Activated CD4-positive, alpha-beta T cell treated with anti-CD3 and anti-CD28 coated beads, Interleukin-2, amount 50 U/mL, for 4 hours (primary cell): ENCODE results near the gene RIOX2.
A peak's percentile ranks its signal among the peaks of the same experiment; 100 is the strongest.
"Not testable (repeated sequence)": the region's sequence is repeated elsewhere in the genome, so short reads cannot be mapped to it uniquely, and the experiment has no call there.

Experiments
- DNase-seq, 2 experiments: peaks; one replicate each; pipeline ENCODE4 v3.0.0-alpha.2; 2020

The RIOX2 gene

DNA sequence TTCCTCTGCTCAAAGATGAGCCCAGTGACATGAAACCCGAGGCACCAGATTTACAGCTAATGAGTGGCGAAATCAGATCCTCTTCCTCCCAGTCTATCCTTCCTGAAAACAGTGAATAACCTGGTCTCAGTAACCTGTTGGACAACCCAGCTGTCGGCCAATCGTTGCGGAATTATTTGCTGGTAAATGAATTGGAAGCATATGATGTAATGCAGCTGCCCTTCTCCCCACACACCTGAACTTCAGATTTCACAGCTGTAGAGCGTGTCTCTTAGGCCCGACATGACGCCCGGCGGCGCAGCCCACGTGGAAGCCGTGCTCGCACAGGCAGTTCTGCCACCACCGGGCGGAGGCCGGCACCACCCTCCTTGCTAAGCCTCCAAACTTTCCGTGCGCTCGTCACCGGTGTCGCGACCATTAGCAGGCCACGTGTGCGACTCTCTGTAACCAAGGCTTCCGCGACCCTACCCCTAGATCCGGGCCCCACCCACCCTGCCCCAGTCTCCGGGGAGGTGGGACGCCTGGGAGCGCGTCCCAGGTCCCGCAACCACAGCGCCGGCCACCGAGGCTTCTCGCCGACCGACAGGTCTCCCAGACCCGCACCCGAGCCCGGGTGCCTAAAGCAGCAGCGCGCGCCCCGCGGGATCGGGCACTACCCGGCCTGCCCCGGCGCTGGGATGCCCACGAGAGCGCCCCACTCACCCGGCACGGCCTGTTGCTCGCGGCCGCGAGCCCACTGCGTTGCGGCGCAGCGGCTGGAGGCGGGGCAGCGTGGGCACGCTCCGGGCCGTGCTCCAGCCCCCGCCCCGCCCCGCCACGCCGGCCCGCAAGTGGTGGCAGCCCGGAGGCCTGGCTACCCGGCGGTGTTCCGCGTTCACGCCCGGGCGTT is at the start of gene RIOX2:
TSS of gene RIOX2 (minus strand) at position 753 of the 889 bp plus-strand sequence. CDS start 4,838 bp downstream, outside the sequence.
- DNase-seq = peak; percentile 78 to 82

DNA sequence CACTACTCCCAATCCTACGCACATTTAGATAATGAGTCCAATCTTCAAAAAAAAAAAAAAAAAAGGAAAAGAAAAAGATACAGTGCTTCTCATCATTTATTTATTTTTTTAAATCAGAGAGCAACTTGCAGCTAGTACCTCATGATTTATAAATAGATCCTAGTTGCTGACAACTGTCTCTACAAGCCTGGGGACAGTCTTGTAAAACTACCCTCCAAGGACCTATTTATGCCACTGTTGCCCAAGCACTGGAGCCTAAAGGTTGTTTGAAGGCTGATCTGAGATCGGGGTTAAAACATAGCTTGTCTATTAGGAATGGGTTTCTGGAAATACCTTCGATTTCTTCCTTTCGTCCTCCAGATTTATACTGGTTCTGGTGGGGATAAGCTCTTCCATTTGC is 48.2 kb upstream of the RIOX2 start:
- no peak for DNase-seq

DNA sequence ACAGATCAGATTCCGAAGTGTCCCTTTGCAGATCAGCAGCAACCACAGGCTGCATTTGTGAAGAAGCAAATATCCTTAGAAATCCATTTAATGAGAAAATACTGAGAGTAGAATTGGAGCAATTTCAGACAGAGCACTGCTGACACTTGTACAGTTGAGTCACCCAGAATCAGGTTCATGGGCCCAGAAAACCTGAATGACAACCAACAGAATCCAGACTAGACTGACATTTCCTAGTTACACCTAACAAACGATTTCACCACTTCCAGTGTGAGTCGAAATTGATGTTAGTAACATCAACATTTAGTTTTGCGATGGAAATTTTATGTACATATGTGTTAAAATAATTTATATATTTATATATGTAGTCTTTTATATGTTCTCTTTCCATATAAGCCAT is 46.1 kb upstream of the RIOX2 start:
- no peak for DNase-seq

DNA sequence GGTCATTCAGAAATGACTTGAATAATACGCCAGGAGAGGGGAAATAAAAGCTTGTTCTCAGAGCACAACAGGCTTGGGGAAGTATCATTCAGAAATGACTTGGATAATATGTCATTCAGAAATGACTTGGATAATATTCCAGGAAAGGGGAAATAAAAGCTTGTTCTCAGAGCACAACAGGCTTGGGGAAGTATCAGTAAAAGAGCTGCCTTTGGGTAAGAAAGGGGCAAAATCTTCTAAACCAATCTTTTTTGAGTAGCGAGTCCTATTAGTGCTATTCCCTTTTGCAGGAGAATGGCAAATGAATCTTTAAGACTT is 42.0 kb upstream of the RIOX2 start:
- DNase-seq = no peak

DNA sequence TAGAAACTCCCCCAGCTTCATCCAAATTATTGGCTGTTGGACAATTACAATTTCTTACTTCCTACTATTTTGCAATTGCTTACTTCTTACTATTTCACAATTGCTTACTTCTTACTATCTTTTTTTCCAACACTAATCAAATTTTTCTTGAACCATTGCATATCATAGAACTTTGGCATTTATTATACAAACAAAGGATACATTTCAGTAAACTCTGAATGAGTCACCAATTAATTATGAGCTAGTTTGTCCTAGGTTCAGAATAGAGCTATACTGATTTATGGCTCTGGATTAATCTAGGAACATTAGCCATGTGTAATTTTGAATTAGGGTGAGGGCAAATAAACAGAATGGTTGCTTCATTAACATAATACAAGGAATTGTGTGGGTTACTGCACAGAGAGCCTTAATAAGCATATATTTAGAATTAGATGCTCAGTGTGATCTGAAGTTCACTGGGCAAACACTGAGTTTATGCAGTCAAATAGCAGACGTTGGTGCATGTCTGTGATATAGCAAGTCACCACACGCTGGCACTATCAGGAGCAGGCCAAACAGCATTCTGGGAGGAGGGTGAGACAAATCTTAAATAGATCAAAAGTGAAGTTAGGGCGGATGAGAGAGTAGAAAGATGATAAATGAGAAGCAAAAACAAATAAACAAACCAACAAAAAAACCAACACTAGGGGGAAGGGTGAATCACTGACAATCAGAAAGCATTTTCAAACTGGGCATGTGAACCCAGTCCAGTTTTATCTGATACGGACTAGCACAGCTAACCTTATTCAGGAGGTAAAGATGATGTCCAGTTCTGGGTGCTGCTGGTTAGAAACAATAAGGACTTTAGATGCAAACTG is 41.4 kb upstream of the RIOX2 start:
- DNase-seq = no peak

DNA sequence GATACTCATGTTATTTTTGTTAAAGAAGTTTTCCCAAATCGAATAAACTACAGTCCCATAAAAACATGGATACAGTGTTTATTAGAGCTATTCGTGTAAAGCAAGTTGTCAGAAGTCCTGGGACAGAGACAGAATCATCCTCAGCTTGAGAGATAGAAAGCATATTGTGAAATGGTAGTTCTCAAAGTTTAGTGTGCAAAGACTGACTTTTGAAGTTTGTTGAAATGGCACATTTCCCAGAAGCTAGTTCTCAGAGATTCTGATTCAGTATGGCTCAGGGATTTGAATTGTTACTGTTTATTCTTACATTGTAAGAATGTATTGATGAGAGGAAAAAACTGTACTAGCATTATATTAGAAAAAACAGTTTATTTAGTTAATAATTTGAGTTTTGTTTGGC is 40.7 kb upstream of the RIOX2 start:
- no peak for DNase-seq

DNA sequence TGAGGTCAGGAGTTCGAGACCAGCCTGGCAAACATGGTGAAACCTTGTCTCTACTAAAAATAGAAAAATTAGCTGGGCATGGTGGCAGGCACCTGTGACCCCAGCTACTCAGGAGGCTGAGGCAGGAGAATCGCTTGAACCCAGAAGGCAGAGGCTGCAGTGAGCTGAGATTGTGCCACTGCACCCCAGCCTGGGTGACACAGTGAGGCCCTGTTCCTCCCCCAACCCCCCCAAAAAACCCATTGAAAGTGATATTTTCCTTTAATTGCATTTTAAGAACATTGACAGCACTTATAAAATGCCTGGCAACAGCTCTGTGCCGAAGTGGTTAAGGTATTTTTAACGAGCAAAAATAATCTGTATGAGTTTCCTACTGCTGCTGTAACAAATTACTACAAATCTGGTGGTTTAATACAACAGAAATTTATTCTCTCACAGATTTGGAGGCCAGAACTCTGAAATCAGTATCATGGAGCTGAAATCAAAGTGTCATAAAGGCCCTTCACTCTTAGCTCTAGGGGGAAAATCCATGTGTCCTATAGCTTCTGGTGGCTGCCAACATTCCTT is 38.7 kb upstream of the RIOX2 start:
- not testable (repeated sequence) for DNase-seq

DNA sequence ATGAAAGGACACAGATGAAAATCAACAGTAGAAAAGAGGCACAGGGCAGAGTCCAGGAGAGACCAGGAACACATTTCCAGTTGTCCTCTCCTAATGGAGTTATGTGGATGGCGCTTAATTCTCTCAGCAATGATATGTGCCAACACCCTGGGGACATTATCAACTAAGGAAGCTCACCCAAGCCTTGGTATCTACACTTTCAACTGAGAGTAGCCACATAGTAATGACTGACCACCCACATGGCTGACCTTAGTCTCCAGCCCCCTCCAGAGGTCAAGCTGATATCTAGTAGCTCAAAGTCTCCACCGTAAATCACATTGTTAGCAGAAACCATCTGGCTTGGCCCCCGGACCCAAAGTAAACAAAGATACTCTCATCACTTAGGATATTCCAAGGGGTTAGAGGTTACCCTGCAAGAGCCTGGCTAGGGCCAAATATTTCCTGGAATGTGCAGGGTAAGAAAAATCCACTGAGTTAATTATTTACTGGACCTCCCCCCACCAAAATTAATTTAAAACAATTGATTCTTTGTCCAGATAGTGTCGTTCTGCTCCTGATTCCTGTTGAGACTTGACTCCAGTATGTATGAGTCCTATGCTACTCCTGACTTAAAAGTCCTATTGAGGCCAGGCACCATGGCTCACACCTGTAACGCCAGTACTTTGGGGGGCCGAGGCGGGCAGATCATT is 38.1 kb upstream of the RIOX2 start:
- no peak for DNase-seq

DNA sequence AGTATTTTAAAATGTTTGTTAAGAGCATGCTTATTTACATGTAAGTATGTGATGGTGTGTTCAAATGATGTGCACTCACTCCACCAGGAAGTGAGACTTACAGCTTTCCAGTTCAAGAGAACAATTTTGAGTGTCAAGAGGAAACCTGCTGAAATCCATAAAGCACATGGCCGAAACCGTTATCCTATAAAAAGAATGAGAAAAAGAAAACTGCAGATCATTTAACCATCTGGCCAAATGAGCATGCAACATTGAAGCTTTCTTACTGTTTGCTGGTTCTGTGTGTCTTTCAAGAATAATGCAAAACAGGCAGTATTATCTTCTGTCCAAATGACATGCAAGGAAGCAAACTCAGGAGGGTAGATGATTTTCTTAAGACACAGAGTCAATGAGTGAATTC is 36.6 kb upstream of the RIOX2 start:
- DNase-seq = no peak

DNA sequence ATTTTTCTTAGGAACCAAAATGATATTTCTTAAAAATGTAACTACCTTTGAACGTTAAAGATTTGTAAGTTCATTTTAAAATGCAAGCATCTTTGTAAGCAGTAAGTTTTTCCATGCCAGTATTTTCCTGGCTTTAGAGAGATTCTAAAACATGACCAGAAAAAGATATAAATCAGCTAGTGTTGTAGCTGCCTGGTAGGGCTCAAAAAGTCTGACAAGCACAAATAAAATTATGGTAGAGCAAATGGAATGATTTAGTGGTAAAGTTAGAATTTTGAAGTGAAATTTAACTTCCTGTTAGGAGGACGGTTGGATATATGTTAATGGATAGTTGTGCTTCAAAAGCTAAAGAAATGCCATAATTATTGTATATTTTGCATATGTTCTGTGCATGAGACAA is 33.2 kb upstream of the RIOX2 start:
- DNase-seq = no peak

DNA sequence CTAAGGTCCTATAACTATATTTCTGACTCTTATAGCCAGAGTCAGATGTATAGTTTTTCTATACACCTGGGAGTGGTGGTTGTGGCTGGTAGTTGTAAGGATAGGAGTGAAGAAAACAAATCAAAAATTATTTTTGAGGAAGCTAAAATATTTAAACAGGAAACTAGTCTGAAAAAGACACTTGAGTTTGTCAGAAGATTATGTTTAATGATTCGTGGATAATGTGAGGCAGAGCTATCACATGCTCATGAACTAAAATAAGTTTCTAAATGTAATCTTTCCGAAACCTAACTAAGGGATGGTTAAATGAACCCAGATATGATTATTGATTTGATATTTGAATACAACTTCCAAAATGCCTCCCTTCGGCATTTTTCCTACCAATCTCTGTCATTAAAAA is 32.5 kb upstream of the RIOX2 start:
- no peak for DNase-seq

DNA sequence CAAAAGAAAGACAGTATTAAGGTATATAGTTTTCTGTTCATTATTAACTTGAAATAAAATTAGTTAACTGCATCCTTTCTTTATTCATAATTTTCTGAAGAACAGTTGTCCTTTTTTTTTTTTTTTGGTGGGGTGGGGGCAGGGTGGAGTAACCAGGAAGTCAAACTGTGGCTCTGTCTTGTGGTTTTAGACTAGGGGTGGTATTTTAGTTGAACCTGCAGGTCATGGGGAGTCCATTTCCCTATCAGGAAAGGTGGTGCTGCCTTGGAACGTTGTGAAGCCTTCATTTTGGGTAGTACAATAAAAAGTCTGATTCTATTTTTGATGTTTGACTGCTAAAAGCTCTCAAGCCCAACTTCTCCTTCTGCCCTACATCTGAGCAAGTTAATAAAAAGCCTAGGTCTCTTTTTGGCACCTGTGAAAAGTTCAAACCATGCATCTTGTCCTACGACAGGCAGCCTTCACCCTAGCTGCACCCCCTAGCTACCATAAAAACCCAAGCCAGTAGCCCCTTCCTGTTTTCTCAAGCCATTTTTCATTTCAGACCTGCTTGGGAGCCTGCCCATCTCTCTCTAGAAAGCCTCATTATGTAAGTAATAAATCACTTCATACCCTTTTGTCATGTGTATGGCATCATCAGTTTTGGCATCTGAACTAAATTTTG is 31.2 kb upstream of the RIOX2 start:
- DNase-seq = no peak

DNA sequence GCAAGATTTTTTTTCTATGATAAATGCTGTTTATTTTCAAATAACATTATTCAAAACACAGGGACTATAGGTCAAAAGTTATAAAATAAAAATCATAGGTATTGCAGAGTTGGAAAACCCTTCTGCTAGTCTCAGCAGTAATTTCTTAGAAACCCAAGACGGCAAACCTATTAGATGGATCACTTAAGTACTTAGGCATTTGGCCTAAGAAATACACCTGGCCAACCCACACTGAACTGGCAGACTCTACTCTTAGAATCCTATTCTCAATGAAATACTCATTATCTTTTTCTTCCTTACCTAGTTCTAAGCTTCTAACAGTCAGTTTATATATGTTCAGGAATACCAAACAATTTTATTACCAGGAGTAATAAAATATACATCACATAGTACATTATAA is 30.5 kb upstream of the RIOX2 start:
- no peak for DNase-seq

DNA sequence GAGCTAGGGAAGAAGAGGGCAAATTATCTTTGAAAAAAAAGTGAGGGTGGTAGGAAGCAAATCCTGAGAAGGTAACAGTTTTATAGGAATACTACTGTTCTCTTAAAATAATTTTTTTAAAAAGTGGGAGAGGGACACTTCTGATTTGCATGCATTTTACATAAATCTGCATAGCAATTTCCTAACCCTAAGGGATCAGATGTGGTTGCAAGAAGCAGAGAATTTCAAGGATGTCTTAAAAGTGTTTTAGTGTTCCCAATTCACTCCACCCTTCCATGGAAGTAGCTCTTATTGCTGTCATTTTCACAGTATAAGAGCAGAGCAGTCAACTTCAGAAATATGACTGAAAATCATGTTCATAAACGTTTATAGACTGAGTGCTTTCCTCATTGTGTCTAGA is 27.8 kb upstream of the RIOX2 start:
- no peak for DNase-seq

DNA sequence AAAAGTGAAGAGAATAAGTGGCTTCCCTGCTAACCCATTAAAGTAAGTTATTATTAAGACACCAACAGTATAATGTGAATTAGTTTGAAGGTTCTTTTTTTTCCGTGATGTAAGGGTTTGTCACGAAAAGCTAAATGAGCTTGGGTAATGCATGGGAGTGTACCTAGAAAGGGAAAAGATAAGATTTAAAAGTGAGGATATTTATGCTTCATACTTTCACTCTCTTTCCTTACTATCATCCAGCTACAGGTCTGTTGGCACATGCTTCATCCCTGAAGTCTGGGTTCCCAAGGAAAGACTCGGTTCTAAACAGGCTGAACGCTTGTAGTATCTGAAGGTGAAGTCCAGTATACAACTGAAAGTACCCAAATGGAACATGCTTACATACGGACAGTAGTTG is 26.9 kb upstream of the RIOX2 start:
- no peak for DNase-seq

DNA sequence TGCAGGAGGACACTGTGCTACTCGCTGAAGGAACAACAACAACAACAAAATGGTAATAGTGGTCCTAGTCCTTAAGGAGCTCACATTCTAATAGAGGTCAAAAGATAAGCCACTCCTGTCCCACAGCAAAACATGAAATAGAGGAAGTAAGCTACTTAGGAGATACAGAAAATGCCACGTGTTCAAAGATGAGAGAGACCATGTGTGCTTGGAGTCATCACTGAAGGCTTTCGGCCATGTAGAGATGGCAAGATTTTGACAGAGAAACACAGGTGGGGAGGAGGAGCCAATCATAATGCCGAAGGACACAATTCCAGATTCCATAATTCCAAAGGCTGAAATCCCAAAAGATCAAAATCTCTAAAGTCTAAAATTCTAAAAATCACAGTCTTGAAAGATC is 24.8 kb upstream of the RIOX2 start:
- no peak for DNase-seq

DNA sequence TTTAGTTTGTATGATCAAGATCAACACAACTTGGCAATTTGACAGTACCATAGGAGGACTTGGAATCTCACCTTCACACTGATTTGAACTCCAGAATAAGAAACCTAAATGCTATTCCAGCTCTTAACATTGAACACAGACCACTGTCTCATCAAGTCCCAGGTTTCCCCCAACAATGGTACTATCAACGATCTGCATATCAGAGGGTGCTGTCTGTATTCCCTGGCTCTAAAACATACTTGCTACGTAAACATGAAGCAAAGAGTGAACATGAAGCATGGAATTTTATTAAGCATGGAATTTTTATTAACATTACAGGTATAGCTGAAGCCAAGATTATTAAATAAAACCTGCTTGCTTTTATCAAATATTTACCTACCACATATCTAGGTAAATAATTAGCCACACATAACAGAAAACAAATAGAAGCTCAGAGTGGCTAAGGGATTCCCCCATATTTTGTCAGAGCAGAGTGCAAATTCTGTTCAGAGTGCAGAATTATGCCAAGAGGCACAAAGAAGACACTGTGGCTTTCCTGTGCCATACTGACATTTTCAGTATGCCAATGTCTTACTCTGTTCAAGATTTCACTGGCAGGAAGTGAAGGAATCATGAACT is 22.2 kb upstream of the RIOX2 start:
- DNase-seq = no peak

DNA sequence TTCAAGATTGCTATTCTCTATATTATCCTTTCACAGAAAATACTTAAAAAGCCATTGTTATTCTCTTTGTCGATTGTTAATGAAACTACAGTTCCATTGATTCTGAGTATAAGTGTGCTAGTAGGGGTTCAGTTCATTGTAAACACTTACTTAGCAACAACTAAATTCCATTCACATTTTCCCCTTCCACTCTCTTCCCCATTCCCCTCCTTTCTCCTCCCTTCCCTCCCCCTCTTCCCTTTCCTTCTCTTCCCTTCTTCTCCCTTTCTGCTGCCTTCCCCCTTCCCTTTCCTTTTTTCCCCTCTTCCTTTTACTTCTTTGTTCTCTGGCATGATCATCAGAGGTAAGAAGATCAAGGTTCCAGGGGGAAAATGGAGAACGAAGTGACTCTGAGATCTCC is 21.3 kb upstream of the RIOX2 start:
- no peak for DNase-seq

DNA sequence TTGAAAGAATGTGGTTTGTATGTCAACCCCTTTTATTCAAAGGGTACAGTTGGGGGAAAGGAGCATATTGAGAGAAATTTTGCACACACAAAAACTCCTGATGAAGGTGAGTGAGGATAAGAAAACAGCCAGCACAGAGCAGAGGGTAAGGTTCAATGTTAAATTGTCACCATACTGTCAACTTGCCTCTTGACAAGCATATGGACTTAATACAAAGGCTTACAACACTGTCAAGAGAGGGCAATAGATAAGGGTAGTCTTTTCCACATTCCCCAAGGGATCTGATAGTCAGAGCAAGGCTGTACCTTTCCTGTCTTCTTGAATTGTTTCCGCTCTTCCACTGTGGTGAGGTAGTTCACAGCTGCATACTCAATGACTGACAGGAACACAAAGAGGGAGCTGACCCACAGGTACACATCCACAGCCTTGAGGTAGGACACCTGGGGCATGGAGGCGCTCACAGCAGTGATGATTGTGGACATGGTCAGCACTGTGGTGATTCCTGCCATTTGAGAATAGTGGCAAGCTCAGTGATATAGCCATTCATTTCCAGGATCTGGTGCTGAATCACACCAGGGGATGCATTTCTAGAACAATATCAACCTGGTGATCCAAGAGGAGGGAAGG is 20.4 kb upstream of the RIOX2 start:
- DNase-seq = no peak

DNA sequence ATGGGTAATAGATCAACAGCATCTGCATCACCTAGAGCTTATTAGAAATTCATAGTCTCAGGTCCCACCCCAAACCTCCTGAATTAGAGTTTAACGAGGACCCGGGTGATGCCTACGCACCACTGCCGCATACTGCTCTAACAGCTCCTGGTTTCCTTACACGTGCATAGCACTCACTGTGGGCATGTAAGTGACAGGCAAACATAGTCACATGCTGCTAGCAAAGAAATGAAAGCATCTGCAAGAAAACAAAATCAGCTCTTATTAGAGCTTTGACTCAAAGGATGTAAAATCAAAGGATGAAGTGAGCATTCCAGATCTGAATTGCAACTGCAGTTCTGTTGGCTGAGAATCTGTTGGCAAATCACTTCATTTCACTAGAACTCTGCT is 19.1 kb upstream of the RIOX2 start:
- peak in 1 of 2 experiments; percentile 17 for DNase-seq

DNA sequence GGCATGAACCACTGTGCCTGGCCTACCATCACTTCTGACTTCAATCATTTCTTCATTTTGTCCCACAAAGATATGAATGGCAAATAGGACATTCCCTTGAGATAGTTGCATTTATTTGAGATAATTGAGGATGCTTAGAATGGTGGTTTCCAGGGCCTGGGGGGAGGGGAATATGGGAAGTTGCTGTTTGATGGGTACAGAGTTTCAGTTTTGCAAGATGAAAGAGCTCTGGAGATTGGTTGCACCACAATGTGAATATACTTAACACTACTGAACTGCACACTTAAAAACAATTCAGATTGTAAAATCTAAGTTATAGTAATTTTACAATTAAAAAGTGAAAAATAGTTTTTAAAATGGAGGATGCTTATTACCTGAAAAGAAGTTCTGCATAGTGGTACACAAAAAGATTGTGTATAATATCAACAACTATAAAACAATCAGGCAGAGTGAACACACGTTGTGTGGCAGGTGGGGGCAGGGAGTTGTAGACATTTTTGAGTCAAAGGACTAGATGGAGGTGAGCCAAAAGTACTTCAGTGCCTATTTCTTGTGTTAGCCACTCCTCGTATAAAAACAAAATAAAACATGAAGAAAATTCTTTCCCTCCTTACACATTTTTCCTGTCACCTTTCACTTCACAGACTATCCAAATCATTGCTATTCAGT is 18.5 kb upstream of the RIOX2 start:
- DNase-seq = no peak
